KOPT-K1 (cell line): Measurements from ENCODE around the gene C16orf82.

ENCODE experiments used
- H3K27ac ChIP-seq: fragments of 200-600 bp; sonication (generic); 2 replicates; pipeline ENCODE4 v1.5.1; 2016; ENCODE audit warnings: antibody characterized with exemption, mild to moderate bottlenecking, low read depth, low read length; ENCODE audit not compliant: poor library complexity, severe bottlenecking
- H3K36me3 ChIP-seq: fragments of 200-600 bp; sonication (generic); 2 replicates; pipeline ENCODE4 v1.5.1; 2017; ENCODE audit warnings: antibody characterized with exemption, mild to moderate bottlenecking, low read length, moderate library complexity; ENCODE audit not compliant: insufficient read depth
- H3K9me3 ChIP-seq: fragments of 200-600 bp; sonication (generic); 2 replicates; pipeline ENCODE4 v1.5.1; 2017; ENCODE audit warnings: antibody characterized with exemption, low read length, mild to moderate bottlenecking; ENCODE audit not compliant: insufficient read depth, poor library complexity, severe bottlenecking

The C16orf82 gene

DNA sequence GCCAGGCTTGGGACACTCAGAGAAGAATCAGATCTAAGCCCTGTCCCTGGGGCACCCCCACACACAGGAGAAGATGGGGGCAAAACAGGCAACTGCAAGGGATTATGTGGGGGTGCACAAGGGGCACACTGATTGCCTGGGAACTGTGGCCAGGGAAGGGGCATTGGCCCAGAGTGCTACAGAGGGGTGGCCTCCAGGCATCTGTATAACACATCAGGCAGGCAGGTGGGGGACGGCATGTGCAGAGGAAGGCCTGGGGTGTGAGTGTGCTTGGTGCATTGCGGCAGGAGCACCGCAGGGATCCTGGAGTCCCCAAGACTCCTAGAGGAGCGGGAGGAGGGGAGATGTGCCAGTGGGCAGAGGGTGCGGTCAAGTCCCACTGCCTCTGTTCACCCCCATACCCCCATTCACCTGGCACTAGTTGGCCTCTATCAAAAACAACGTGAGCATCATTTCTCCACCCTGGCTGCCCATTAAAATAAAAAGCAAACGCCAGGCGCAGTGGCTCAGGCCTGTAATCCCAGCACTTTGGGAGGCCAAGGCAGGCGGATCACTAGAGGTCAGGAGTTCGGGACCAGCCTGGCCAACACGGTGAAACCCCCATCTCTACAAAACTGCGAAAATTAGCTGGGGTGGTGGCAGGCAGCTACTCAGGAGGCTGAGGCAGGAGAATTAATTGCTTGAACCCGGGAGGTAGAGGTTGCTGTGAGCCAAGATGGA lies 41.5 kb downstream of the C16orf82 start:
- H3K36me3 ChIP-seq: no peaks in the 10 kb centered on the region
- H3K27ac ChIP-seq: no peak overlapping the region
- H3K9me3 ChIP-seq: no peaks in the 10 kb centered on the region

DNA sequence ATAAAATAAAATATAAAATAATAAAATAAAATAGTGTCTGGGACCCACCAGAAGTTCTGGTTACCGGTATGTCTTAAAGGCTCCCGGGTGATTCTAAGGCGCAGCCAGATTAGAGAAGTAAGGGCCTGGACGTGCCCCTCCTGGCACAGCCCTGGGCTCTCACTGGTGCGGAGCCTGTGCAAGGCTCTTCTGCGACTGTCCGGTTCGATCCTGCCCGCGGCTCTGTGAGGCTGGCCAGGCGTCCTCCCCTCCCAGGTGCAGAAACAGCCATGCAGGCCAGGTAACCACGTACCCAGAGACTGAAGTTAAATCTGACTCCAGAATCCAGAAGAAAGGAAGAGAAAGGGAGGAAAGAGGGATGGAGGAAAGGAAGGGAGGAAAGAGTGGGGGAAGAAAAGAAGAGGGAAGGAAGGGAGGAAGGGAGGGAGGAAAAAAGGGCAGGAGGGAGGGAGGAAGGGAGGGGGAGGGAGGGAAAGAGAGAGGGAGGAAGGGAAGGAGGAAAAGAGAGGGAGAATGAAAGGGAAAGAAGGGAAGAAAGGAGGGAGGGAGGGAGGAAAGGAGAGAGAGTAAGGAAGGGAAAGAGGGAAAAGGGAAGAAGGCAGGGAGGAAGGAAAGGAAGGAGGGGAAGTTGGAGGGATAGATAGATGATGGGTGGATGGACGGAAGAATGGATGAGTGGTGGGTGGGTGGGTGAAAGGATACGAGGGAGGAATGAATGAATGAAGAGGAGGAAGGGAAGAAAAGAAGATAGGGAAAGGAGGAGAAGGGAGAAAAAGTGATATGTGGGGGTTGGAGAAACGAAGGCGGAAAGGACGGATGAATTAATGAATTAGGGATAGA lies 42.3 kb downstream of the C16orf82 start:
- no peak overlapping the region for H3K27ac ChIP-seq
- H3K9me3 ChIP-seq: no peaks in the 10 kb centered on the region
- H3K36me3 ChIP-seq: no peaks in the 10 kb centered on the region

DNA sequence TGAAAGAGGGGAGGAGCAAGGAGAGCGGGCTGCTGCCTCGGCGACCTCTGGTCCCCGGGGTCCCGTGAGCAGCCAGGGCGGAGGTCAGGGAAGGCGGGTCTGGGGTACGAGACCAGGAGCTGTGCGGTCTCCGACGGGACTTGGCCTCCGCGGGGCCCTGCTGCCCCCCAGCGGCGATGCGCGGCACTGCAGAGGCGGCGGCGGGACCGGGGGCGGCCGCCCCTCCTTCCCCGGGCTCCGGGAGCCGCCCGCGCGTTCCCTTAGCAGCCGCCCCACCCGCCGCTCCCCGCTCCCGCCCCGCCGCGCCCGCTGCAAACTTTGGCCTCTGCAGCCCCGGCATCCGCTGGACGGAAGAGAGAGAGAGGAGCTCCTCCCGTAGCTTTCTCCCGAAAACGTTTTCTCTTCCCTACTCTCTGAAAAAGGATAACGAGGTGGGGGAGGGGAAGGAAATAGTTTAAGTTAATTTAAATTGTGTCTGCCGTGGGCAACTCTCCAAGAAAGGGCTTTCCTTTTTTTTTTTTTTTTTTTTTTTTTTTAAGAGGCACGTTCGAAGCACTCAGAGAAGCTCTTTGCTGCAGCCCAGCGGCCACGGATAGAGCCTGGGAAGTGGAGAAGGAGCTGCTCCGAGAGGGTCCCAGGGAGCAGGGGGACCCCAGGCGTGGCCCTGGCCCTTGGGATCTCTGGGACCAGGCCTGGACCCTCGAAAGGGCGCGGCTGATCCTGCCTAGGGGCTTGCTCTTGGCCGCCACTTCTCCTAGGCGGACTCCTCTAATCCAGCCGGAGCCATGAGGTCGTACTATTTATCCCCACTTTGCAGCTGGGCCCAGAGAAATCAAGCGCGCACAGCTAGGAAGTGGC lies 43.2 kb downstream of the C16orf82 start:
- H3K27ac ChIP-seq: no peak overlapping the region
- no peaks in the 10 kb centered on the region for H3K9me3 ChIP-seq
- H3K36me3 ChIP-seq: no peaks in the 10 kb centered on the region

DNA sequence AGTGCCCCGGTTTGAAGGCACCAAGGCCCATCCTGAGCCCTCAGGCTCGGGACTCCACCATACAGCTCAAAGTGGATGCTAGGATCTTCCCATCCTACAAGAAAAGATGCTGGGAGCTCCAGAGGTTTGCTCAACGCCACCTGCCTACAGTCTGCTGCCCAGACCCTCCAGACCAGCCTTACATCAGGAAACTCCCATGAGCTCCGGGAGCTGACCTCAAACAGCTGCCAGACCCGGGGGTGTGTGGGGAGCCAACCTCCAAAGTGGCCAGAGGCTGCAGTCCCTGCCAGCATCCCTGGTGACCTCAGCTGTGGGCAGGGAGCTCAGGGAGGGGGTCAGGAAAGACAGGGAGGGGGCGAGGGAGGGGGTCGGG lies 43.8 kb downstream of the C16orf82 start:
- no peak overlapping the region for H3K27ac ChIP-seq
- H3K36me3 ChIP-seq: no peaks in the 10 kb centered on the region
- H3K9me3 ChIP-seq: no peaks in the 10 kb centered on the region

DNA sequence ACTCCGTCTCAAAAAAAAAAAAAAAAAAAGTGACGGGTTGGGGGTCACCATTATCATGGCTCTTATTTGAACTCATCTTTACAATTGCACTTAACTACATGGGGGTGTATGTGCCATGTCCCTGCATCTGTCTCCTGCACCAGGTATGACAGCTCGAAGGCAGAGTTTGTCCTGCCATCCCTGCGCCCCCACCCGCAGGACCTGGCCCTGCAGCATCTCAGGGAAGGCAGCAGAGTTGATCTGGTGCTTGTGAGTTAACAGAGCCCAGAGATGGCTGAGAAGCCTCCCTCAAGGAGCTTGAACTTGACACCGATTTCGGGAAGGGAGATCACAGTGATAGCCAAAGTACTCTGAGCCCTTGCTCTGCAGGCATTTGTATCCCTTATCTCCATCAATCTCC lies 44.8 kb downstream of the C16orf82 start:
- Histone ChIP-seq H3K9me3 (peaks cover 6% of the 10 kb centered on the region), H3K27ac (no peak overlapping the region), H3K36me3 (no peaks in the 10 kb centered on the region)

DNA sequence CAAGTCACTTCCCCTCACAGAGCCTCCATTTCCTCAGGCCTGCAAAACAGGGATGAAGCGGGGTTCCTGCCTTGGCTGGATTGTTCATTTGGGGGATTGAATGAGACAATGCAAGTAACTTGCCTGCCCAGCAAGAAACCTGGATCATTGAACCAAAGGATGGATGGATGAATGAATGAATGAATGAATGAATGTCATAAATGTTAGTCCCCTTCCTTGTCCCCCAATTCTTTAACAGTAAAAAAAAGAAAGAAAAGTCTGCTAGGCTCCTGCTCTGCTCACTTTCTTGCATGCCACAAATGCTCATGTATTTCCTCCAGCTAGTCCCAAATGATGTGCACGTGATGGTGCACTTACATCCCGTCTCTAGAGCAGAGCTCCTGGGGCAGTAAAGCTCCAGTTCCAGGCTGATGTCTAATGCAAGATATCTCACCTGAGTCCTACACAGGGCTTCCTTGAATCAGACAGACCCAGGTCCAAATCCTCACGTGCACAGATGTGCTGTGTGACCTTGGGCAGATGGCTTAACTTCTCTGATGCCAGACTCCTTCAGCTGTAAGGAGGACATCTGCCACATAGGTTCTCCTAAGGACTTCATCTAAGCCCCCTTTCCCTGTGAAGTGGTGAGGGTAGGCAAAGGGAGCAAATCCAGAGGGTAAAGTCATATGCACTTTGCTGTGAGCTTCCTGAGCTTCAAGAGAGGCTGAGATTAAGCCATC lies 45.5 kb downstream of the C16orf82 start:
- peaks cover 6% of the 10 kb centered on the region for H3K9me3 ChIP-seq
- no peak overlapping the region for H3K27ac ChIP-seq
- H3K36me3 ChIP-seq: no peaks in the 10 kb centered on the region

DNA sequence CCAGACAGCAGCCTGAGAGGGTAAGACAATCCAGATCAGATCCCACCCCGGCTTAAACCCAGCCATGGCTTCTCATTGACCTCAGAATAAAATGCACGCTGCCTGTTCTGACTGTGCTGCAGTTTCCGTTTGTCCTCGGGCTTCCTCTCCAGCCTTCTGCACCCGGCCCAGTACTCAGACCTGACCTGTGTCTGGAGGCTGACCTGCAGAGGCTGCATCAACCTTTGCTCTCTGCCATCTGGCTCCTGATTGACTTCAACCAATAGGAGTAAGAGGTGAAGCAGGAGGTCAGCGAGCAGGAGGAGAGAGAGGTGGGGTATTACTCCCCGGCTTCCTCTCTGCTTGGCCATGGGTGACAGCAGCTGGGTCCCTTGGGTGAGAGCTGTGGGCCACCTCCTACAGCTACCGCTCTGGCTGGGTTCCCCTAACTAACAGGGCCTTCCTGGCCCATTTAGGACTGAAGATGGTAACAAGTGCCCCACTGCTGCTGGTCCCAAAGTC lies 46.7 kb downstream of the C16orf82 start:
- peaks cover 6% of the 10 kb centered on the region for H3K9me3 ChIP-seq
- no peaks in the 10 kb centered on the region for H3K36me3 ChIP-seq
- H3K27ac ChIP-seq: no peak overlapping the region

DNA sequence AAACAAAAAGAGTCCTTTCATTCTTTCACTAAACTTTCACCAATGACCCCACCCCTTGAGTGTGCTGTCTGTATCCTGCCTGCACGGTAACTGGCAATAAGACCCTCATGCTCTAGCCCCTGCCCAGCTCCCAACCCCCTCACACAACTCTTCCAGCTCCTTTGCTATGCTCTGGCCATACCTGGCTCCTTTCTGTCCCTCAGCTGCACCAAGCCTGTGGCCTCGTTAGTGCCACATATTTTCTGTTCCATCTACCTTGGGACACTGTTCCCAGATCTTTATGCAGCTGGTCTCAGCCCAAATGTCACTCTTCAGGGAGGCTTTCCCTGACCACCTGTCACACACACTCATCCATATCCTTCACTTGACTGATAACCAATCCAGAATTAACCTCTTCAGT lies 47.3 kb downstream of the C16orf82 start:
- peaks cover 6% of the 10 kb centered on the region for H3K9me3 ChIP-seq
- H3K36me3 ChIP-seq: no peaks in the 10 kb centered on the region
- no peak overlapping the region for H3K27ac ChIP-seq

DNA sequence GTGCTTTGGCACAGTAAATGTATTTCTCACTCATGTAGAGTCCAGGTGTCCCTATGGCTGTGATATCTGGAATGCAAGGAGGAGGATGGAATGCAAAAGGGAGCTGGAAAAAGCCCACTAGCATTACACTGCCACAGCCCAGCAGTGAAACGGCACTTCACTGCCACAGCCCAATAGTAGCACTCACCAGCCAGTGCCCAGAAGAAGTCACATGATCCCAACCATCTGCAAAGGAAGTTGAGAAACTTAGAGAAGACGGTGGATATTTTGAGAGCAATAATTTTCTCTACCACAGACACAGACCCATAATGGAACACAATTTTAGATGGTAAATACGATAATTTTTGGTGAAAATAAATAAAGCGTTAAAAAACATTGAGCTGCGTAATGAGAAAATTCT lies 51.8 kb downstream of the C16orf82 start:
- H3K36me3 ChIP-seq: no peaks in the 10 kb centered on the region
- H3K9me3 ChIP-seq: peaks cover 21% of the 10 kb centered on the region
- no peak overlapping the region for H3K27ac ChIP-seq
